GM15510 (cell line): Measurements from ENCODE around the gene TUBB.
A peak's percentile ranks its signal among the peaks of the same experiment; 100 is the strongest.

Experiments used
- POLR2A ChIP-seq: IDR thresholded peaks from 3 replicates; pipeline ENCODE4 v1.6.1; 2011; ENCODE audit warnings: borderline replicate concordance; ENCODE audit not compliant: insufficient read length; ENCODE audit errors: extremely low read depth

TUBB gene

DNA sequence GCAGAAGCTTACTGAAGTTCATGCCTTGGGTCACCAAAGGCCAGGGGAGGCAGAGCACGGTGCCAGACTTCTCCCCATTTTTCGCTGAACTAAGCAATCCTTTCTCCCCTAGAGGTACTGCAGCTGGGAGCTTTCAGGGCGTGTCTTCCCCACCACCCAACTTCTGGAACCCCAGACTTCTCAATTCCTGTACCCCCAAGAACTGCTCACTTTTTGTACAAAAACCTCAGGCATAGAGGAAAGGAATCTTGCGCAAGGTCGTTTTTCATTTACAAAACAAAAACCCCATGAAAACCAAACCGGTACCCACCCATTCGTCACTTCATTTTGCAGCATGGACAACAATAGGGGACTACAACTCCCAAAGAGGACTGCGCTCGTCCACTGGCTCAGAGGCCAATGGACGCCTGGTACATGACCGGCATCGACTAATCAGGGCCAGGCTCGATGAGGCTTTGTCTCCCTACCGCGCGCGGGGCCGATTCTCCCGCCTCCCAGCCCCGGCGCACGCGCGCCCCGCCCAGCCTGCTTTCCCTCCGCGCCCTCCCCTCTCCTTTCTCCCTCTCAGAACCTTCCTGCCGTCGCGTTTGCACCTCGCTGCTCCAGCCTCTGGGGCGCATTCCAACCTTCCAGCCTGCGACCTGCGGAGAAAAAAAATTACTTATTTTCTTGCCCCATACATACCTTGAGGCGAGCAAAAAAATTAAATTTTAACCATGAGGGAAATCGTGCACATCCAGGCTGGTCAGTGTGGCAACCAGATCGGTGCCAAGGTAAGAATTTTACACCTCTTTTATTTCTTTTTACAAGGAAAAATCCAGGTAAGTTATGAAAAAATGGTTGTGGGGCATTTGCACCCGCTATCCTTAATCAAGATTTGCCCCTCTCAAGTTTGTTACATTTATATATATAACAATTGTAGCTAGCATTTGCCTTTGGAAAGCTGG, at the start of gene TUBB:
TSS of gene TUBB (plus strand) at position 562 of the 947 bp plus-strand sequence. CDS start at position 717, 155 bp downstream.
- TF ChIP-seq POLR2A = peak; percentile 93

DNA sequence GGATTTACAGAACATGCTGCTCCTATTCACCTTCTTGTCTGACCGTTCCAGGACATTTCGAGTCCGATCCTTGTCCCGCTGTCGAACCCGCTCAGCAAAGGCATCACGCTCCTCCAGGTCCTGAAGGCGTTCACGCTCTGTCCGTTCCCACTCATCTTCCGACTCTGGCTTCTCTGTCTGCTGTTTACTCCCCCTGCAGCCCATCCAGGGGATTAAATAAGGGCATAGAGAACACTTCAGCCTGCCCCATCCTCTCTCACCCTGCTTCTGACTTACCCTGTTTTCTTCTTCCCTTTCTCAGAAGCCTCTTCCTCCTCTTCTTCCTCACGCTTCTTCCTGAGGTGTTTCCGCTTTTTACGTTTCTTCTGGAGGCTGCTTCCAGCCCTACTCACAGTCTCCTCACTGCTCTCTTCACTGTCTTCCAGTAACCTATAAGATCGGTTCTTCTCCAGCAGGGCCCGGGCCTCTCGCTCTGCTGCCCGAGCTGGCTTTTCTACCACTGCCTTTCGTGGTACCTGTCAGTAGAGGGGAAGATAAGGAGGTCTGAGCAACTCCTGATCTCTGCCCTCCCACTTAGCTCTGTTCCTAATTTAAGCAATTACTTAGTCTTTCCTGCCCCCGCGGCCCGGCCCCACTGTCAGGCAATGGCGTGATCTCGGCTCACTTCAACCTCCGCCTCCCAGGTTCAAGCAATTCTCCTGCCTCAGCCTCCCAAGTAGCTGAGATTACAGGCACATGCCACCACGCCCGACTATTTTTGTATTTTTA, 49.2 kb upstream of the TUBB start:
- no peak for TF ChIP-seq POLR2A

DNA sequence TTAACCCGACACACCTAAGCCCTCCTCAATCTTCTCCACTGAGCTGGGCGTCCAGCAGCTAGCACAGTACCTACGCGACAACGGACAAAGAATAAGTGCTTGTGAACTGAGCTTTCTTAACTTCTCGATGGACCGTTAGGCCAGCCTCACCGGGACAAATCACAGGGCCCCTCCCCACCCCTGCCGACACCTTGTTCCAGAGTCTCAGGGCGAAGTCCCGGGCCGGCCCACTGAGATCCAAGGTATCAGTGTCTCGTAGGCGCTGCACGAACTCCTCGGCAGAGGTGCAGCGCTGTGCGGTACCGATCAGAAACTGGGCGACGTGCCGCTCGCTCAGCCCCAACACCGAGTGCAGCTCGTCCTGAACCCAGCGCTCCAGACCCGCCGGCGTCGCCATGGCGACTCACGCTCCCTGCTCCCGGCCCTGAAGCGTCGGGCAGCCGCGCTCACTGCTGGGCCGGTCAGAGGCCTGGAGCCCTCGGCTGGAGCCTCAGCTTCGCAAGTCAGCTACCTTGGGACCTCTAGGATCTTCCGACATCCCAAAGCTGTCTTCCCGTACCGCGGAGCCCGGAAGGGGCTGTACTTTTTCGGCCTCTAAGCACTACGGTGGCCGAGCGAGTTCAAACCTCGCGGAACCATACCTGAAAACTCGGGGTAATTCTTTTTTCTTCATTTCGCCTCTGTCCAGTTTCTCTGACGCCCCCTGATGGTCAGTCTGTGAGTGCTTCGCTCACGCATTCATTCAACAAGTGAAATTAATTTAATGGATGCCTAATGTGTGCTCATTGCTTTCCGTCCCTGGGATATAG, 47.5 kb upstream of the TUBB start, which contains the start of gene DHX16:
TSS of gene DHX16 (minus strand) at position 562 of the 809 bp plus-strand sequence. CDS start at position 397, 165 bp downstream.
- peak; percentile 74 for TF ChIP-seq POLR2A

DNA sequence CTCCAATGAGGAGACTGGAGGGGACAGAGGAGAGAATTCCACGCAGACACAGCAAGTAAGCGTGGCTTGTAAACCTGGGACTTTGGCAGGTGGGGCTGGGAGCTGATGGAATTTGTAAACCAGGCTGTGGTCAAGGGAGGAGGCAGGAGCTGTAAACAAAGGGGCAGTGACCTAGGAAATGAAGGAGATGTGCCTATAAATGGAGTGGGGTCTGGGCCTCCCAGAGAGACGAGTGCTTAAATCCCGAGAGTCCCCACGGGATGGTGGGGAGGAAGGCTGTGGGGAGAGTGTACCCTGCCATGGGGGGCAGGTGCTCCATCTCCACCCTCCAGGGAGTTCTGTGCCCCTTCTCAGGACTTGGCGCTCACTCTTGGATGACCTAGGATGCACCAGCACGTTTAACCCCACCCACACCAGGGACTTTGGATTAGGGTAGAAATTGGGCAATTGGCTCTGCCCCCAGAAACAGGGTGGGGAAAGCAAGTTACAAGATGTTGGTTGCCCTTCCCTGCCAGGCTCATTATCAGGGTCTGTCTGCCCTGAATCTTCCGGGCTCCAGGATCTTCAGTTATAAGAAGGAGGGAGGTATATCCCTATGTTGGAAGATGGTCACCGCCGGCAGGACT, 43.4 kb upstream of the TUBB start:
- no peak for TF ChIP-seq POLR2A

DNA sequence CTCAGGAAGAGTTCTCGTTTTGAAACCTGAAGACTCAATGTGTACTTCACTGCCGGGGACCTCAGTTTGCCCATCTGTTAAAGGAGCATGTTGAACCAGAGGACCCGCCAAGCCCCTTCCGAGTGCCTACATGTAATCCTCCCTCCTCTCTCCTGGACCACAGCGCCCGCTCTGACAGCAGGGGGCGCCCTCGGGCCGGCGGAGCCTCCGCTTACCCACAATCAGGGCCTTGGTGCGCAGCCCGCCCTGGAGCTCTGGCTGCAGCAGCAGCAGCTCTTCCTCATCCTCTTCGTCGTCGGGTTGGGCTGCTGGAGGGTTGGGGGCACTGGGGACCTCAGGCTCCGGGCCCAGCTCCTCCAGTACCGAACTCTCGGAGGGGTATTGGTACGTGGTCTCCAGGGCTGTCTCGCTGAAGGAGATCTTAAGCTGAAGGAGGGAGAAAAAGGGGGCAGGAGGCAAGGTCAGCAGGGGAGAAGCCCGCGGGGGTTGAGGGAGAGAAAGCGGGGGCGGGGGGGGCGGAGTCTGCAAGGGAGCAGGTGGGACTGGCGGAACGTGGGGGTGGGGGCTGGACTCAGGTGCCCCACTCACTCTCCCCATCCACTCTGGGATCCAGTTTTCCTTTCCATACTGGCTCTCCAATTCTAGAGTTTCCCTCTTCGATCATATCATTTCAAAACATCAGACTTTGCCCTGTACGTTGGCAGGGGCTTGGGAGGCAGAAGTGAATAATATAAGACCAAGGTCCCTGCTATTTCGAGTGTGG, 41.0 kb upstream of the TUBB start:
- no peak for TF ChIP-seq POLR2A

DNA sequence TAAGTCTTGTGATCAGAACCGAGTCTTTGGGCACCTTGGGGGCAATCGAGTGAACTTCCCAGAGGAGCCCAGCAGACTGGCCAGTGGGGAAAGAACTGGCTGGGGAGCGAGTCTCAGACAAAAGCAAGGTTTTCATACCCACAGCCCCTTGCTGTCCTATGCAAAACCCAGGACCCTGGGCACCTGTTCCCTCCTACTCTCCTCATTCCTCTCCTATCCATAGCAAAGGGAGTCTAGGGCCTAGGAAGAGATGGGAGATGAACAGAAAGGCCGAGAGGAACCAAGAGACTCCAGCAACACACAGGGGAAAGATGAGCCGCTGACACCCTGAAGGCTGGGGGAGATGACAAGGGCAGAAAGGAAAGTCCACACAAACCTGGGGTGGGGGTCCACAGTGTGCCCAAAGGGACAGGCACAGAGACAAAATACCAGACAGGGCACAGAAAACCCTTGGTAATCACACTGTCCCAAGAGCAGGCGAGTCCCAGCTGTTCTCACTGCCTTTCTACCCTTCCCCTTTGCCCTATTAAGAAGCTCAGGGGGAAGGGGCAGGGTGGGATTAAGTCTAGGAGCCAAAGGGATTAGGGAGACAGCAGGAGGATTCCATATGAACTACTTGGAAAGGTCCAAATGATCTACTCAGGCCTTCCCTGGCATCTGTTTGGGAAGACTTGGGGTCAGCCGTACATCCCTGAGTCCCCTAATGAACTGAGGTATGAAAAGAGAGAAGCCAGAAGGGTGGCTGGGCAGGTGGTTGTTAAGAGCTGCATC, 40.2 kb upstream of the TUBB start:
- no peak for TF ChIP-seq POLR2A

DNA sequence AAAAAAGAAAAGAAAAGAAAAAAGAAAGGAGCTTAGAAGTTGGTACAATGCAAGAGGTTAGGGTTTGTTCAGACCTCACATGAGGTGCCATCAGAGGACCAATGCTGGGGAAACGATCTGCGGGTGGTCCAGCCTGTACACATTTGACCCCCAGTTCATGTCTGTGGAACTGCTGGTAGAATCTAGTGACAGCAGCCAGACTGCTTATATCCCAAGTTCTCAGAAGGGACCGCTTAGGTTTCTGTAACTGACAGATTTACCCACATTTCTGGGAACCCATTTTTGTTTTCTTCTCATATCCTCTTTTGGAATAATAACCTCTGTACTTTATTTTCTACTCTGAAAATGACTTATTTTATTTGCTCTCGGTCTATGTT, 38.4 kb upstream of the TUBB start:
- no peak for TF ChIP-seq POLR2A

DNA sequence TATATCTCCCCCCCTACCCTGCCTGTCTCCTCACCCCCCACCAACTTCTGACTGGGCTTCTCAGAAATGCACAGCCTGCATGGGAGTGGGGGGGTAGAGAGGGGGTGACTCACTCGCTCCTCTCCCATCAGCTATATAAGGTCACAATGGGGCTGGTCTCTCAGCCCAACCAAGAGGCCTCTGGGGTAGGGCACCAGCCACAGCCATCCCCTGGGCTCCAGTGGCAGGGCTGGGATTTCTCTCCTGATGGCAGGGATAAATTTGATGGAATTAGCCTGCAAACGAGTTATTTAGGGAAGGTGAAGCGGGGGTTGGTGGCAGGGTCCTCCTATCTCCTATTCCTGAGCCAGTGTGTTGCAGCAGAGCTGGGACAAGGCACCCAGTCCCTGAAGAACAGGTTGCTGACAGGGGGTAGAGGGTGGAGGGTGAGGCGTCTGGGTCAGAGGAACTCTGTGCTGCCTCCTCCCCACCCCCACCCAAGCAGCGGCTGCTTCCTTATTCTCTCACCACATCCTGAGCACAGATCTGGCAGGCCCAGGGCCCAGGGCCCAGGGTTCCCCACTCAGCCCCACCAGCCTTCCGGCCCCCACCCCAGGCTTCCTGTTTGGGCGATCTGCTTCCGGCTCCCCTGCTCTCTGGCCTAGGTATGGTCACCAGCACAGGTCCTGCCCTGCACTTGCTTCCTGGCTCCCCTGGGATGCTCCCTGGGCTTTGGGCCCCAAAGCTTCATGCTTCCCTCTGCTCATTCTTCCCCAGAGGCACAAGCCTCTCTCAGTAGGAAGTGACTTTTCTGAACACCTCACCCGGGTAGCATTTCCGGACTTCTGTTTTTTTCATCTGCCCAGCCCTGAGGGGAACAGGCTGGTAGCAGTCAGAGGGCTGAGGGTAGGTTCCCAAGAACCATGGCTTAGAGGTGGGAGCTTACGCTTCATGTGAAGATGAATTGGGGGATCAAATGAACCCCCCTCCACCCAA, 37.7 kb upstream of the TUBB start:
- TF ChIP-seq POLR2A = peak; percentile 77

DNA sequence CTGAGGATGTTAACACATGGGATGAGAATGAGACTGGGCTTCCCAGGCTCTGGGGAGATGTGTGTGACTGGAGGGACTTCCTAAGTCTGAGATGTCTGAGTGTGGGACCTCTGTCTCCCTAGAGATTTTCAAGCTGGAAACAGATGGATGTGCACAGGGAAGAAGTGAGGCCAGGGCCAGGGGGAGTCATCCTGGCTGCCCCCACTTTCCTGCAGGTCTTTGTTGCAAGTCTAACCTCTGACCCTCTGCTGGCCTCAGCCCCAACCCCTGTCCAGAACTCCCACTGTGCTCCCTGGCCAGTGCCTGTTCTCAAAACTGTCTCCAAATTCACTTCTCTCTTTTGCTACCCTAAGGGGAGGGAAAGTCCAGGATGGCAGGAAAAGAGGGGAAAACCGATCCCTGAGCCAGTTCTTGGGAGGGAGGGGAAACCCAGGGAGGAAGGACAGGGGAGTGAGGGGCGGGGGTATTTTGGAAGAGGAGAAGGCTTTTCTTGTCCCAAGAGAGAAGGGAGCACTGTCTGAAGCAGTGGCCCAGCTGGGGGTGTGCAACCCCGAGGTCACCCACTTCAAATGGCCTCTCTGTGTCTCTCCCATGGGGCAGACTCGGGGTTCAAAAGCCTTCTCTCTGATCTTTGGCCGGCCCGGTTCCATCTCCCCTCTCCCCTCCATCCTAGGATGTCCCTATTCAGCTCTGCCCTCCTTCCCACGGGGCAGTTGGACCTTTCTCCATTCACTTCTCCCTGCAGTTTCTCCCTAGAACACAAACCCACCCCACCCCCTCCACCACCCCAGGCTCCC, 36.8 kb upstream of the TUBB start:
- no peak for TF ChIP-seq POLR2A

DNA sequence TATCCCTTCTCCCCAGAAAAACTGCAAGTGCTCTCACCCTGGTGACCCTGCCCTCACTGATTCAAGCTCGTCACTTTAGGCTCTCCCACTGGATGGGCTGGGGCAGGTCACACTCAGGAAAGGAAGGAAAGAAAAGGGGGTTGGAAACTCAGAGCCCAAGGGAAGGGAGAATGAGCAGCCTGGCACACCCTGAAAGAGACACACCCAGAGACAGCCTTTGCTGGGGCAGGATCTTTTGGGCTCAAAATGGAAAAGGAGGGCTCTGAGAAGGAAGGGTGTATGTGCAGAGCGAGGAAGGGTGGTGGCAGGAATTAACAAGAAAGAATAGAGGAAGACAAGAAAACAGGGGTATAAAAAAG, 36.2 kb upstream of the TUBB start:
- TF ChIP-seq POLR2A = no peak

DNA sequence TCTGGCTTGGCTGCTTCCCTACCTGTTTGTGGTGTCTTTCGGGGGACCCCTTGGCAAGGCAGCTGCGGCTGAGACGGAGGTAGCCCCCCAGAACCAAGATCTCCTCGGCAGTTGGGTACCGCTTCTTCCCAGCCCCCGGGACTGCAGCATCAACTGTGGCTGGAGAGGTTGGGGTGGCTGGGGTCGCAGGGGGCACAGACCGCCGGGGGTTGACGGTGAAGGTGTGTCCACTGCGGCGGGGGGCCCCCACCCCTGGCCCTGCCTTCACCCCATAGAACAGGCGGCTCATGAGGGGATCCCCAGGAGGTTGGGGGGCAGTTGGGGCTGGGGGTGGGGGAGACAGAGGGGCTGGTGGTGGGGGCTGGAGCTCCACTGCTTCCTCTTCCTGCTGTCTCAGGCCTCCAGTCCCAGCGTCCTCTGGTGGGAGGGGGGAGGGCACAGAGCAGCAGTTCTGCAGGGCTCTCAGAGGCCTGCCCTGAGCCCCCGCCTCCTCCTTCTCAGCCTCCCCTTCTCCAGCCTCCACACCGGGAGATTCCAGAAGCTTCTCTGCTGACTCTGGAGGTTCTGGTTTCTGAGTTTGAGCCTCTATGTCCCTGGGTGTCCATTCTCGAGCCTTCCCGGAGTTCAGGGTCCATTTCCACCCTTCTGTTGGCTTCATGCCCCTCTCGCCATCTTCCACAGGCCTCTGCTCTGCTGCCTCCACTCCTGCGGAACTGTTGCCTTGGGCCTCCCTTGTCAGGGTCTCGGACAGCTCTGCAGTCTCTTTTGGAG, 35.6 kb upstream of the TUBB start:
- peak; percentile 38 for TF ChIP-seq POLR2A
